ENCODE data around the gene GALNT17.

The GALNT17 gene

DNA sequence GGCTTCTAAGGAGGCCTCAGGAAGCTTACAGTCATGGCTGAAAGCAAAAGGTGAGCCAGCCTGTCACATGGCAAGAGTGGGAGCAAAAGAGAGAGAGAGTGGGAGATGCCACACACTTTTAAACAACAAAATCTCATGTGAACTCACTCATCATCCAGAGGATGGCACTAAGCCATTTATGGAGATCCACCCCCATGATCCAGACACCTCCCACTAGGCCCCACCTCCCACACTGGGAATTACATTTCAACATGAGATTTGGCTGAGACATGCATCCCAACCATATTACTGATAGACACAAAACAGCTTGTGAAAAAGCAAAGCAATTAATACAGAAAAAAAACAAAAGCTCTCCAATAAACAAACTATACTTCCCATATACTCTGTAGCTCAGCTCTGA lies 210.3 kb downstream of the GALNT17 start:
- DNase-seq (ENCODE audit: low read depth), result no peak

GRCh38 chr7:71343039-71343438 lies 211.1 kb downstream of the GALNT17 start:
- no peak for DNase-seq (ENCODE audit: low read depth)

GRCh38 chr7:71343892-71344291 lies 211.9 kb downstream of the GALNT17 start:
- no peak for DNase-seq (ENCODE audit: low read depth)

- no peak for DNase-seq (ENCODE audit: low read depth)
Observed at GRCh38 chr7:71345117-71345884, 213.4 kb downstream of the GALNT17 start.

- DNase-seq (ENCODE audit: low read depth), result no peak
Observed at GRCh38 chr7:71348821-71349681, 217.1 kb downstream of the GALNT17 start.

- no peak for DNase-seq (ENCODE audit: low read depth)
Observed at GRCh38 chr7:71349682-71350481, 217.9 kb downstream of the GALNT17 start.

- no peak for DNase-seq (ENCODE audit: low read depth)
Observed at GRCh38 chr7:71350680-71351079, 218.7 kb downstream of the GALNT17 start.

DNA sequence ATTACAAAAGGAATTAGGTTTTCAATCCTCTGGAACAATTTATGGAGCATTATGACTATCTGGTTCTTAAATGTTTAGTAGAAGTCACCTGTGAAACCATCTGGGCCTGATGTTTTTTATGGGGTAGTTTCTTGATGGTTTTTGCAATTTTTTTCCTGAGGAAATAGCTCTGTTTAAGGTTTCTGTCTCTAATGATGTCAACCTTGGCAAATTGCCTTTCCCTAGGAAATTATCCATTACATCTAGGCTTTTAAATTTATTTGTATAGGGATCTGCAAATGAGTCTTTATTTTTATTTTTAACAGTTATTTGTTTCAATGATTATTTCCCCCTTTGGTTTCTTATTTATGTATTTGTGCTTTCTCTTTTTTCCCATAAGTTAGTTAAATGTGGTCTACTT lies 222.8 kb downstream of the GALNT17 start:
- no peak for DNase-seq (ENCODE audit: low read depth)

- no peak for DNase-seq (ENCODE audit: low read depth)
Observed at GRCh38 chr7:71361451-71362032, 229.6 kb downstream of the GALNT17 start.

DNA sequence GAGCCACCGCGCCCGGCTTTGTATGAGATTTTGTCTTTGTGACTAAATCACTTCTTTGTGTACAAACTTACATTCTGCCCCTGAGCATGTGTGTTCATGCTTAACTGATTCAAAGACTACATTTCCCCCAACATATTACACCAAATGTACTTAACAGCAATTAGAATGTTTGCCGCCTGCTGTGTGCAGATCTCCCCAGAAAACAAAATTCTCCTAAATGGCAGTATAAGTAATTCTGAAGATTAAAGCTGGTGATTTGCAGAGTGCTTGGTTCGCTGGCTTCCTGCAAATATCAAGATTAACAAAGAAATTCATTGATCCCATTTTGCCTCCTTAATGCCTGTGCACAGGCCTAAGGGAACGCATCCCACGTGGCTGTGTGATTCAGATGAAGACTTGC lies 230.3 kb downstream of the GALNT17 start:
- no peak for DNase-seq (ENCODE audit: low read depth)

GRCh38 chr7:71363223-71363622 lies 231.3 kb downstream of the GALNT17 start:
- no peak for DNase-seq (ENCODE audit: low read depth)

DNA sequence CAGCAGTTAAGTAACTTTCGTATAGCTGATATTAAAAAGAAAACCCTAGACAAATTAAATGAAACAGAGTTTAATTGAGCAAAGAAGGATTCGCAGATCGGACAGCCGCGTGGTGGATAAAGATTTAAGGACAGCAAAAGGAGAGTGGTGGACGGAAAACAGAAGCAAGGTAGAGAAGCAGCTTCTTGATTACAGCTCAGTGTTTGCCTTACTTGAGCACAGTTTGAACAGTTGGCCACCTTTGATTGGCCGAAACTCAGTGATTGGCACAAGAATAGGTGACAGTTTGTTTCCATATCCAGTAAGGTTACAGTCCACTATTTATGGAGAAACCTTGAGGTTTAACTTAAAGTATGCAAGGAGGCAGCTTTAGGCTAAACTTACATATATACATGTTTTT lies 231.7 kb downstream of the GALNT17 start:
- no peak for DNase-seq (ENCODE audit: low read depth)

DNA sequence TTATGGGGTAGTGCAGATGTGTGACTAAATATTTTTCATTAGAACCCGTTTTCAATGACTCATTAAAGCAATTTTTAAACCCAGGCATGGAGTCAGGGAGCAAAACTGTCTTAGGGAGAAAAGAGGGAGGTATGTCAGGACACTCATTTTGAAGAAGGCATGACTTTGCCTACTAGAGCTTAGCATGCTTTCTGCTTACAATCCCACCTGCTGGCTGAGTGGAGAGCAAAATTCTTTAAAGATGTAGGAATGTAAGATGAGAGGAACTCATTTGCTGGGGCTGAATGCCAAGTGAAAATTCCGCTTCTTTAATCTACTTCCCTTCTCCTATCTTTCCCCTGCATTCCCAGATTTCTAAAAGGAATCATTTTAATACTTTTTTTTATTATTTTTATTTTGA lies 232.6 kb downstream of the GALNT17 start:
- no peak for DNase-seq (ENCODE audit: low read depth)

- DNase-seq (ENCODE audit: low read depth), result no peak
Observed at GRCh38 chr7:71372991-71373390, 241.0 kb downstream of the GALNT17 start.

GRCh38 chr7:71377062-71377461 lies 245.1 kb downstream of the GALNT17 start:
- no peak for DNase-seq (ENCODE audit: low read depth)

GRCh38 chr7:71377469-71377868 lies 245.5 kb downstream of the GALNT17 start:
- no peak for DNase-seq (ENCODE audit: low read depth)

DNA sequence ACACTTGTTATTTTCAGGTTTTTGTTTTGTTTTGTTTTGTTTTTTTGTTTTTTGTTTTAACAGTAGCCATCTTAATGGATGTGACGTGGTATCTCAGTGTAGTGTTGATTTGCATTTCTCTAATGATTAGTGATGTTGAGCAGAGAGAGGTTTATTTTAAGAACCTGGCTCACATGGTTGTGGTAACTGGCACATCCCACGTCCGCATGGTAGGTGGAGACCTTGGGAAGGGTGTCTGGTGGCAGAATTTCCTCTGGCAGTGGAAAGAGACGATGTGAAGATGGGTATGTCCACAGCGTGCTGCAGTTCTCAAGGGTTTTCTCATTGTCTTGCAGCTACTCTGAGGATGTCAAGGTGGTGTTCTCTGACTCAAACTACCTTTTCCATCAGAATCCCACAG lies 252.2 kb downstream of the GALNT17 start:
- DNase-seq (ENCODE audit: low read depth), result no peak

DNA sequence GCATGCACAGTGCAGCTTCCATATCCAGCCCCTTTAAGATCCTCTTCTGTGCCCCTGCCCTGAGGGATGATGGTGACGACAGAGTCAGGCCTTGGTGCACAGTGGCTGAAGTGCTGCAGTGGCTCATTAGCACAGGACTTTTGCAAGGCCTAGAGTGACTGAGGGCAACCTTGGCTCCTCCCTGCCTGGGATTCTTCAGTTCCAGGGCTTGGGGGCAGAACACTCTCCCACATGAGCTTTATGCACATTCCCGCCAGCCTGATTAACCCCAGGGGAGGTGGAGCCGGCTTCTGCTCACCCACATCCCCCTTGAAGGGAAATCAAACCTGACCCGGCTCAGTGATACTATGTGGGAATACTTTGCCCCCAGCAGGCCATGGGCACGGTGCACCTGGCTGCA lies 253.4 kb downstream of the GALNT17 start:
- DNase-seq (ENCODE audit: low read depth), result no peak

DNA sequence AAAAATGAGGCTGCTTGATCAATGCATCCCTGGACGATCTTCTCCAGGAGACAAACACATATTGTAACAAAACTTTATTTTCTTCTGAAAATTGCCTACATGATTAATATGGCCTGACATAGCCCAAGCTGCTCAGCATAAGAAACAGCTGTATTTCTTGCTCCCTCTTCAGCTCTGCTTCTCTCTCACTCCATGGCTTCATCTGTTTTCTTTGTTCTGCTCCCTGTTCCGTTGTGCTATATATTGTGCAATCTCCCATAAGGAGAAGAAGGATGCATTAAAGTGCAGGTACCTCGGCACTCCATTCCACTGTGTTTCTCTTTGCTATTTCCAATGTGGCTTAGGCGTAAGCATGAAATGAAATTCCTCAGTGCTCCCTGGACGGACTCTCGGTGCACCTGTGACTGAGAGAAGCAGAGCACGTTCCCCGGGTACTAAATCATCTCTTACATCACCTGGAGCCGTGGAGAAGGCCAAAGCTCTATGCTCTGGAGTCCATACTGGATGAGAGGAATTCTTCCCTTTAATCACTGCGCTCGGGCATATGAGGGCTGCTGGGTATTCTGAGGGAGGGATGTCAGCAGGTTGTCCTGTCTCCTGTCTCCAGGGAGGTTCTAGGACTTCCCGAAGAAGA lies 254.3 kb downstream of the GALNT17 start:
- DNase-seq (ENCODE audit: low read depth), result no peak

- no peak for DNase-seq (ENCODE audit: low read depth)
Observed at GRCh38 chr7:71388181-71388580, 256.2 kb downstream of the GALNT17 start.

DNA sequence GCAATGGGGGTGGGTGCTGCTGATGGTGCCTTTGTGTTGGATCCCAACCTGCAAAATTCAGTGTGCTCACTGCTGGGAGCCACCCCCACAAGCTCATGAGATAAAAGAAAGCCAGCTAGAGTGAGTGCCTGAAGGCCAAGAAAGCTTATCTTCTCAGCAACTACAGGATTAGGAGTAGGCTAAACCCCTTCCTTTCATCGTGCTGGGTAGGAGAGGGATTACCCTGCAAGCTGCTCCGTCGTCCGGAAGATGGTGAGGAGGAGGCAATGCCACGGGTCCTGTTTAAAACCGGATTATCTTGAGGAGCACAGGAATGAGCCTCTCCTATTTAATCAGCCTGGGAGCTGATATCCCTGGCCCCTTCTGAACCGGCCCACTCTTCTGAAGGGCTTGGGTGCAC lies 258.0 kb downstream of the GALNT17 start:
- no peak for DNase-seq (ENCODE audit: low read depth)

DNA sequence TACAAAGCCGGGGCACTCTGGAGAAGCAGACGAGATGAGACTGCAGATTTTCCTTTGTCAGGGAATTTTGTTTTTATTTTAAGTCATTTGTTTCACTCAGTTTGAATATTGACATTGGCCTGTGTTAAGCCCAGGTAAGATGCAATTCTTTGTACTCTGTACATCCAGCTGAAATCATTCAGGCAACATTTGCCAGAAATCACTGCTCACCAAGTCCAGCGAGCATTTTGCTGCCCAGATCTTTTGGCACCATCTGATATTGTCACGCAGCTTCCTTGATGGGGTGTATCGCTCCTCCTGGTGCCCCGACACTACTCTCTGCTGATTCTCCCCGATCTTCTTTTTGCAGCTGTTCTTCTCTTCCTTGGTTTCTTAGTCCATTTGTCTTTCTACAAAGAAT lies 261.7 kb downstream of the GALNT17 start:
- DNase-seq (ENCODE audit: low read depth), result no peak

Measured in stimulated activated CD8-positive, alpha-beta memory T cell treated with anti-CD3 and anti-CD28 coated beads, Interleukin-12 subunit alpha, Interleukin-12 subunit beta, amount 100 ng/mL, for 4 hours (primary cell).